Activated CD4-positive, alpha-beta T cell treated with anti-CD3 and anti-CD28 coated beads, Interleukin-2, Interleukin-4, amounts not matched to agents 100 ng/mL and 50 ng/mL, durations not matched to agents 16 hours and 8 hours (primary cell): ENCODE results near the gene C16orf87.
A peak's percentile ranks its signal among the peaks of the same experiment; 100 is the strongest.
"Not testable (repeated sequence)": the region's sequence is repeated elsewhere in the genome, so short reads cannot be mapped to it uniquely, and the experiment has no call there.

ENCODE experiments used
- DNase-seq: peaks from one replicate; pipeline ENCODE4 v3.0.0-alpha.2; 2020; ENCODE audit warnings: low spot score

Gene C16orf87

DNA sequence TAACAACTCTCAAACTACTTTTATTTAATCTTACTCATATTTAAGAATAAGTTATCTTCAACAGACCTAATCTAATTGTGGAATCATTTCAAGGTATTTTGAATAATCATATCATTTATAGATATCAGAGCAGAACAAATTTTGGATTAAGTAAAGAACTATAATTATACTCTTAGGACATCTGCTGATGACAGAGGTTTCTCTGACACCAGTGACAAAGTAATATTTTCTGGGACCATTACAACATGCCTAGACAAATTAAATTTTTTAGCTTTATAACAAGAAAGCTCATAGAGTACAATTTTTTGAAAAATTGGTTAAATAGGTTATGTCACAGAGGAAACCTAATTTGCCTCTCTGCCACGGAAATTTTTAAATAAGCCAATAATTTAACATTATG is 30.5 kb downstream of the C16orf87 start:
- no peak for DNase-seq

DNA sequence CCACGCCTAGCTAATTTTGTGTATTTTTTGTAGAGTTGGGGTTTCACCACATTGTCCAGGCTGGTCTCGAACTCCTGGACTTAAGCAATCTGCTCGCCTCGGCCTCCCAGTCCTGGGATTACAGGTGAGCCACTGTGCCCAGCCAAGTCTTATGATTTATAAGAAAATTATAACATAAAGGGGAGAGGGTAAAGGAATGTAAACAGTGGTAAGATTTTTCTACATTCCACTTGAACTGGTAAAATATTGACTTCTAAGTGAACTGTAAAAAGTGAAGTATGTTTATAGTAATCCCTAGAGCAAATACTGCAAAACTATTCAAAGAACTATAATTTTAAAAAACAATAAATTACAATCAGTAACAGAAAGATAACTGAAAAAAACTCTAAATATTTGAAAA is 33.5 kb downstream of the C16orf87 start:
- DNase-seq, result no peak

DNA sequence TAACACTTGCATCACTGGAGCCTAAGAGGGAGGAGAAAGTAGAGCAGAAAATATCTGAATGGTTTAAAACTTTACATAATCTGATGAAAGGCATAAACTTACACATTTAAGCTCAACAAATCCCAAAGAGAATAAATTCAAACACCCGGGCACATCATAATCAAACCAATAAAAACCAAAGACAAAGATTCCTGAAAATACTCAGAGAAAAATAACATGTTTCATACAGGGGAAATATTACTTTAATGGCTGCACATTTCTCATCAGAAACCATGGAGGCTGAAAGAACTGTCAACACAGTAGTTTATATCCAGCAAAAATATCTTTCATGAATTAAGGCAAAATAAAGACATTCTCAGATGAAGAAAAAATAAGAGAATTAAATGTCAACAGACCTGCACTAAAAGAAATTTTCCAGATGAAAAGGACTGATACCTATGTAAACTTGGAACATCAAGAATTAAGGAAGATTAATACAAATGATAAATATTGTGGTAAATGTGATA is 34.2 kb downstream of the C16orf87 start:
- DNase-seq, result no peak

DNA sequence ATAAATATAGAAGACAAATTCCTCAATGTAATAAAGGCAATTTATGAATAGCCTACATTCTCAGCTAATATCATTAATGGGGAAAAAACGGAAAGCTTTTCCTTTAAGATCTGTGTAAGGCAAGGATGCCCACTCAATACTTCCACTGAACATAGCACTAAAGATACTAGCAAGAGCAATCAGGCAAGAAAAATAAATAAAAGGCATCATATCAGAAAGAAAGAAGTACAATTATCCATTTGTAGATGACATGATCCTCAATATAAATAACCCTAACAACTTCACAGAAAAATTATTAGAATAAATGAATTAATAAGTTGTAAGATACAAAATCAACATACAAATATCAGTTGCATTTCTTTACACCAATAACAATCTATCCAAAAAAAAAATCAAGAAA is 37.1 kb downstream of the C16orf87 start:
- no peak for DNase-seq

DNA sequence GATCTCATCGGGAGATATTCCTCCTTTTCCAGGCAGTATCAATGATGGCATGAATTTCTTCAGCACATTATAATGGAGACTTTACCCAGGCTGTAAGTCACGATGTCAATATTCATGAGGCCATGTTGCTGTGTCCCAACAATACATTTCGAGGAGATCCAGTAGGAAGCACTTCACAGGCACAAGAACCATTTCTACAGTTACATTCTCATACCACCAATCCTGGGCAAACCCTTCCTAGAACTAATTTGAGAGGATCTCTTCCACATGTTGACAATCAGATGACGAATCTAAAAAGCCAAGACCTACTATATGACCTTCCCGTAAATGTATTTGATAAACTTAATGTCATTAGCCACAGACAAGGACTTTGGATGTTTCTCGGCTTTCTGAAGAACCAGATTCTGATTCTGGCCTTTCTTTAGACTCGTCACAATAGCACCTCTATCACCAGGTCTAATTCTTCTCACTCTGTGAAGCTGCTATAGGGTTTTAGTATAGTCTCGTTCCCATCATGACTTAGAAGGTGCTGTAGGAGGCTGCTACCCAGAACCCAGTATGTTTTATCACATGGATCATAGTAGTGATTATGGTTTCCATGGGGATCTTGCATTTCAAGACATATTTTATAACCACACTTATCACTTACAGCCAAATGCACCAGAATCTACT is 40.2 kb downstream of the C16orf87 start:
- no peak for DNase-seq

DNA sequence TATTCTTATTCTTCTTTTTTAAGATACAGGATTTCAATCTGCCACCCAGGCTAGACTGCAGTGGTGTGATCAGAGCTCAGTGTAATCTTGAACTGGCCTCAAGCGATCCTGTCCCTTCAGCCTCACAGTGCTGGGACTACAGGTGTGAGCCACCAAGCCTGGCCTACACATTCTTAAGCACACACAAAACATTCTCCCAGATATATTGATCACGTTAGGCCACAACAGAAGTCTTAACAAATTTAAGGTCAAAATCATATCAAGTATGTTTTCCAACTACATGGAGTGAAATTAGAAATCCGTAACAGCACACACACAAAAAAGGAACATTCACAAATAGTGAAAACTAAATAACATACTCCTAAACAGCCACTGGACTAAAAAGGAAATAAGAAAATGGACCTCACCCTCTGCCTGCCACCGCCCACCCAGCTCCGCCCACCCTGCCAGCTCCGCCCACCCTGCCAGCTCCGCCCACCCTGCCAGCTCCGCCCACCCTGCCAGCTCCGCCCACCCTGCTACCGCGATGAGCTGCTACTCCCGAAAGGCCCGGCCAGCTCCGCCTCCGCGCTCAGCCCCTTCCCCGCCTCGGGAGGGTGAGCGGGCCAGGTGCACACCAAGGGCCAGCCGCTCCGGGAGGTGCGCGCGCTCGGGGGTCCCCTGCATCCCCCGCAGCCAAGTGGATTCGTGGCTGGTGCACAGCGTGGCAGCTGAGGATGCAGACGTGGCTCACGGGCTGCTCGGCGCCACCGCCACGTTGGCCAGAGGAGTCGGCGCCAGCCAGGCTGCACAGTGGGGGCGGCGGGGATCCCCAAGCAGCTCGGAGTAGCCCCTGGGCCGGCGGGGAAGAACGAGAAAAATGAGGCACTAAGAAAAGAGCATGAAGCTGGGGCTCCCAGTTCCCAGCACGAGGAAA is 41.2 kb downstream of the C16orf87 start:
- DNase-seq, result peak; percentile 83

DNA sequence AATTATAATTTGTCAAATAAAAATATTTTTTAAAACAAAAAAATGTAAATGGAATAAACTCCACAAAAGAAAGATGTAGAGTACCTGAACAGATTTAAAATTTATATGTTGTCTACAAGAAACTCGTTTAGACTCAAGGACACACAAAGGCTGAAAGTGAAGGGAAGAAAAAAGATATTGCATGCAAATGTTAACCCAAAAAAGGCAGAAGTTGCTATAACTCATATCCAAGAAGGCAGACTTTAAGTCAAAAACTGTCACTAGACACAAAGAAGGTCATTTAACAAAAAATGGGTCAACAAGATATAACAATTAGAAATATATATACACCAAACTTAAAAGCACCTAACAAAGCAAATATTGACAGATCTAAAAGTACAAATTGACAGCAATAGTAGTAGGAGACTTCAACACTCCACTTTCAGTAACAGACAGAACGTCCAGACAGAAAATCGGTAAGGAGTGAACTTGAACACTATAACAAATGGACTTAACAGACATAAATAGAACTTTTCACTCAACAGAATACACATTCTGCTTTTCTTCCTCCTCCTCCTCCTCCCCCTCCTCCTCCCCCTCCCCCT is 42.0 kb downstream of the C16orf87 start:
- DNase-seq, result no peak

DNA sequence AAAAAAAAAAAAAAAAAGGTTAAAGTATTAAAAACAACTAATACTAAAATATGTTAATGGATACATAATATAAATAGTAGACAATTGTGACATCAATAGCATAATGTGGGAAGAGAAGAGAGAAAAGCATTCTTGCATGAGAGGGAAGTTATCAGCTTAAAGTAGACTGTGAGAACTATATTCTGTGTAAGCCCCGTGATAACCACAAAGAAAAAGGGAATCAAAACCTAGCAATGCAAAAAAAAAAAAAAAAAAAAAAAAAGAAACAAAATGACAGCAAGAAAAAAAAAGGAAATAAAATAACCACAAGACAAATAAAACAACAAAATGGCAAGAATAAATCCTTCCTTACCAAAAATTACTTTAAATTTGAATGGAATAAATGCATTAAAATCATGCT is 43.1 kb downstream of the C16orf87 start:
- DNase-seq, result no peak

DNA sequence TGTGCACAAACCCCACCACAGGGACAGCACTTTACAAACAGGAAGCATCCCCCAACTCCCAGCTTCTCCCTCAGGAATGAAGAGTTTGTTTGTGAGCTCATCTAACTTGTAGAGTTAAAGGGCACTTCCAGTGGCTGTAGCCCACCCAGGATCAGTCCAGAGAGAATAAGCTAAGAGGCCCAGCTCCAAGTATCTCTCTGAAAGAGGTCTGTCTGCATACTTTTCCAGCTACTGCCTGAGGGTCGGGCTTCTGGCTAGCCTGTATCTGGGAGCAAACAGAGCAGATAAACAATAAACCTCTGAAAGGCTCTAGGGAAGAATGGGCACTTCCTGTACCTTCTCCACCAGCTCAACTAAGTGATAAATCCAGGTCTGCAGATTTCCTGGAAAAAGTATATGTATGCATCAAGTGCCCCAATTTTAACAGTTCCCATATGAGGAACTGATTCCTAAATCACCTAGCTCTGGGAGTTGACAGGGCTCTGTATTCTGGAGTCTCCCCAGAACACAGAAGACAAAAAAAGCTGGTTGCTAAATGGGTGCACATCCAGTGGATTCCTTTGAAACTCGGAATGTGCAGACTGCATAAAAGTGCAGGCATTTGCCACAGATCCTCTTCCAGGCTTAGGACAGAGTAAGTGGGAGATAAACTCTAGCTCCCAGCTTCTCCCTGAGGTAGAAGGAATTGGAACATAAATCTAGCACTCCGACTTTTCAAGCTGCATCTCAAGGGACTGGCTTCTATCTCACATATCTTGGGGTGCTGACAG is 45.7 kb downstream of the C16orf87 start:
- no peak for DNase-seq

DNA sequence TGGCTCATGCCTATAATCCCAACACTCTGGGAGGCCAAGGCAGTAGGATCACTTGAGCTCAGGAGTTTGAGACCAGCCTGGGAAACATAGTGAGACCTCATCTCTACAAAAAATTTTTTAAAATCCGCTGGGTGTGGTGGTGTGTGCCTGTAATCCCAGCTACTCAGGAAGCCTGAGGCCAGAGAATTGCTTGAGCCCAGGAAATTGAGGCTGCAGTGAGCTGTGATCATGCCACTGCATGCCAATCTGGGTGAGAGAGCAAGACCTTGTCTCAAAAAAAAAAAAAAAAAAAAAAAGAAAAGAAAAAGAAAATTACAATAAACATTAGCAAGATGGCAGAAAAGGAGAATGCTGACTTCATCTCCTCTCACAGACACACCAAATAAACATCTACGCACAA is 46.4 kb downstream of the C16orf87 start:
- DNase-seq, result not testable (repeated sequence)

DNA sequence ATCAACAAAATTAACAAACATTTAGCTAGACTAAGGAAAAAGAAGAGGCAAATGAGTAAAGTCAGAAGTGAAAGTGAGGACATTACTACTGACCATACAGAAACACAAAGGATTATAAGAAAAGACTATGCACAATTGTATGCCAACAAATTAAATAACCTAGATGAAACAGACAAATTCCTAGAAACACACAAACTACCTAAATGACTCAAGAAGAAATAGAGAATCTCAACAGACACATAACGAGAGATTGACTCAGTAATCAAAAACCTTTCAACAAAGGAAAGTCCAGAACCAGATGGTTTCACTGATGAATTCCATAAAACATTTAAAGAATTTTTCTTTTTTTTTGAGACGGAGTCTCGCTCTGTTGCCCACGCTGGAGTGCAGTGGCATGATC is 47.2 kb downstream of the C16orf87 start:
- peak; percentile 61 for DNase-seq

DNA sequence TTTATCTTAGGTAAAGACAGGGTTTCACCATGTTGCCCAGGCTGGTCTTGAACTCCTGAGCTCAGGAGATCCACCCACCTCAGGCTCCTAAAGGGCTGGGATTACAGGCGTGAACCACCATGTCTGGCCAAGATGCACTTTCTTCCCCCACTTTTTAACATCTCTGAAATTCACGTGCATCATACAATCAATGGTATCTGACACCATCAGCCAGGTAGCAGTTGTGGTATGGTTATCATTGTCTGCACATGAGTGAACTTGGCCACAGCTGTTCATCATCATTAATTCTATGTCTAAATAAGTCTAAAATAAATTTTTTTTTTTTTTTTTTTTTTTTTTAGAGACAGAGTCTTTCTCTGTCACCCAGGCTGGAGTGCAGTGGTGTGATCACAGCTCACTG is 48.7 kb downstream of the C16orf87 start:
- no peak for DNase-seq

DNA sequence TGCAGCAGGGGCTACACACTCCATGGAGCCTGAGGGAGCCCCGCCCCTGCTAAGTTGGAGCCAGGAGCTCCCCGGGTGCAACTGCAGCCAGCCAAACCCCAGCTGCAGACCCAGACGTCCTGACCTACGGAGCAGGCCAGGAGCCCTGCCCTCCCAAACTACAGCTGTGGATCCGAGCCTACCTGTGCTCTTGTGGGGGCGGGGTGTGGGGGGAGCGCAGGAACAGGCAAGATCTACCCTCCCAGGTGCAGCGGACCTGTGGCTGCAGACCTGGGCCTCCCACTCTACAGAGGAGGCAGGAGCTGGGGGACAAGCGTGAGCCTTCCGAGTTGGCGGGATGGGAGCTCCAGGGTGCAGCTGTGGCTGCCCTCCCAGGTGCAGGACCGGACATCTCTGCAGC is 53.2 kb downstream of the C16orf87 start:
- DNase-seq, result no peak

DNA sequence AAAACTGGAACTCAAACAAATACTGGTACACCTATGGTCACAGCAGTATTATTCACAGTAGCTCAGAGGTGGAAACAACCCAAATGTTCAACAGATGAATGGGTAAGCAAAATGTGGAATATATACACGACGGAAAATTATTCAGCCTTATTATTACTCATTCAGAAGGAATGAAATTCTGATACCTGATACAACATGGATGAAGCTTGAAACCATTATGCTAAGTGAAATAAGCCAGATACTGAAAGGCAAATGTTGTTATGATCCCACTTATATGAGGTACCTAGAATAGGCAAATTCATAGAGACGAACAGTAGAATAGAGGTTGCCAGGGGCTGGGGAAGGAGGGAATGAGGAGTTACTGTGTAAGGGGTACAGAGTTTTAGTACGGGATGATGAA is 55.8 kb downstream of the C16orf87 start:
- DNase-seq, result no peak

DNA sequence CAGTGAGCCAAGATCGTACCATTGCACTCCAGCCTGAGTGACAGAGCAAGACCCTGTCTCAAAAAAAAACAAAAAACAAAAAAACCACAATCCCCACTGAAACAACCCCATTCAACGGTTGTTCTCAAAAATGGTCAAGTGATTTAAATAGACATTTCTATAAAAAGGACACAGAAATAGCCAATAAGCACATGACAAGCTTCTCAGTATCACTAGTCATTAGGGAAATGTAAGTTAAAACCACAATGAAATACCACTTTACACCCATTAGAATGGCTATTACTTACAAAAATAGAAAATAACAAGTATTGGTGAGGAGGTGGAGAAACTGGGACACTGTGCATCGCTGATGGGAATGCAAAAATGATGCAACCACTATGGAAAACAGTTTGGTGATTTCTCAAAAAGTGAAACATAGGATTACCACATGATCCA is 56.2 kb downstream of the C16orf87 start:
- no peak for DNase-seq

DNA sequence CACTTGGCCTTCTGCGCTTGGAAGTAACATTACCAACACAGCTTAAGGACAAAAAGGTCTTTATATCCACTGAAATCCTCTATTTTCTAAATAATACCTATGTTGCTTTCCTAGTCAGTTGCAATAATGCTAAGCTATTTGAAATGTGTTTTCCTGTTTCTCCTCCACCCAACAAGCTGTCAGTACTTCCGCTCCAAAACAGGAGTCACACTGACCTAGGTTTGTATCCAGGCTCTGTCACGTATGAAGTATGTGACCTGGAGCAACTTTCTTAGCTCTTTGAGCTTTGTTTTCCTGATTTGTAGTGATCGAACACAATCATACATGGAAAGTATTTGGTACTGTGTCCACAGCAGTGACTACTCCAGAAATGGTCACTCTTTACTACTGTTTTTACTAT is 58.5 kb downstream of the C16orf87 start:
- no peak for DNase-seq

DNA sequence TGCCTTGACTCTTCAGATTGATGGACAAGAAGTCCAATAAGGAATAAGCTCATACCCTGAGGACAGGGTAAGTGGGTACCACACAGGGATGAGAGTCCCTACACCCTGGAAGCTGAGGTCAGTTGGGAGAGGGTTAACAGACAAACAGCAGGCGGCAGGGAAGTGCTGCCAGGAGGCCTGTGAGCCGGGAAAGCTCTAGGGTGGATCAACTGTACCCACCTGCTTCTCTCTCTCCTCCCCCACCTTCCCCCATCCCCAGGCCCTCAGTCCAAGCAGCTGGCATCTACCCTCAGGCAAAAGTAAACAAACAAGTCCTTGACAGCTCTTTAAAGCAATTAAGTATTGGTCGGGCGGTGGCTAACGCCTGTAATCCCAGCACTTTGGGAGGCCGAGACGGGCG is 62.2 kb downstream of the C16orf87 start:
- DNase-seq, result no peak

DNA sequence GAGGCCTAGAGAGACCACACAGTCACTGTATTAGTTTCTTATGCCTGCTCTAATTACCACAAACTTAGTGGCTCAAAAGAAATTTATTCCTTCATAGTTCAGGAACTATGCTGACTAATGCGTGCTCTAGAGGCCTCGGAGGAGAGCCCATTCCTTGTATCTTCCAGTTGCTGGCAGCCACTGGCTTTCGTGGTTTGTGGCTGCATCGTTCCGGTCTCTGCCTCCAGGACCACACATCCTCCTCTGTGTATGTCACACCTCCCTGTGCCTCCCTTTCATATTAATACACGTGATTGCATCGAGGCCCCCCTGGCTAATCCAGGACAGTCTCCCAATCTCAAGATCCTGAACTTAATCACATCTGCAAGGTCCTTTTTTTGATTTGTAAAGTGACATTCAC is 65.9 kb downstream of the C16orf87 start:
- no peak for DNase-seq

DNA sequence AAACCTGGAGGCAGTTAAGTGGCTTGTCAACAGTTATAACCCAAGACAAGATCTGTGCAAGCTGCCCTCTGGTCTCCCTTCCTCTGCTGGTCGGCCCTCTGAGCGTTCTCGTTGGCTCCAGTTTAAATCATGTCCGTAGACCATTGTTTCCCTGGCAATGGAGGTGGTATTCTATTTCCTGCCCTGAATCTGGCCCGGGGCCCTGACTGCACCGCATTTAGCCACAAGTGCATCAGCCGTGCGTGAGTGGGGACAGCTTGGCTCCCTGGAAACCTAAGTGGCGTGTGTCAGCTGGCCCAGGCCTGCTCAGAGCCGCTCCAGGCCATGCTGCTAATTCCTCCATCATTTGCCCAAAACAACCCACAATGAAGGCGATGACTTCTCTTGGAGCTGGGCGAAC is 67.8 kb downstream of the C16orf87 start:
- DNase-seq, result no peak

DNA sequence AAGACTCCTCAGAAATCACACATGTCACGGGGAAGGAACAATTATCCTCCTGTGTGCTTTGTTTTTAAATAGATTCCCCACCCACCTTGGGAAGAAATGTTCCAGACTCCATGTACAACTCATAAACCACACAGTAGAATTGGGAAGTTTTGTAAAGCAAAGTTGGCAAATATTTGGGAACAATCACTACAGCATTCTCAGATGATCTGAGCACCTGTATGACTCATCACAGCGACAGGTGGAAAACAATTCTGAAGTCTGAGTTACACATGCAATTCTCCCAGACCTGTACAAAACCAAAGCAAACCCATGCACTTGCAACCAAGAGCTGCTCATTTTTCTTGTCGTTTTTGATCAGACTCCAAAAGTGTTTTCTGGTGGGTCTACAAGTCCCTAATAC is 68.4 kb downstream of the C16orf87 start:
- no peak for DNase-seq

DNA sequence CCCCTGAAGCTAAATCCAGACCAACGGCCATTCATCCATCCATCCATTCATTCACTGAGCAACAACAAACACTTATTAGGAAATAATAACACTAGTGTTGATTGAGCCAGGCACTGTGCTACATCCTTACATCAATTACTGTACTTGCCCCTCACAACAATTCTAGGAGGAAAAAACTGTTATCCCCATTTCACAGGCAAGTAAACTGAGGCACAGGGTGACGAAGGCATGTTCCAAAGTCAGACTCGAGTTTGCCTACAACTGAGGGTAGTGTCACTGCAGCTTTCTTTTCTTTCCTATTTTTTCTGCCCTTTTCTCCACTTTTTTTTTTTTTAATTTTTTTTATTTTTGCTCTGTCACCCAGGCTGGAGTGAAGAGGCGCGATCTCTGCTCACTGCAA is 71.7 kb downstream of the C16orf87 start:
- DNase-seq, result no peak
